Measurements from ENCODE around the gene SH2B3. TPM values are rescaled to one million over a fixed set of nuclear protein-coding genes. Genes with fewer than 3 reads are reported as not detected.

Gene SH2B3
- total RNA-seq, 5 donors from 2014 or later (not counting 1 experiment from before 2014, with no cell fraction given) = 24.6 to 38.8 (median 28.8) TPM

DNA sequence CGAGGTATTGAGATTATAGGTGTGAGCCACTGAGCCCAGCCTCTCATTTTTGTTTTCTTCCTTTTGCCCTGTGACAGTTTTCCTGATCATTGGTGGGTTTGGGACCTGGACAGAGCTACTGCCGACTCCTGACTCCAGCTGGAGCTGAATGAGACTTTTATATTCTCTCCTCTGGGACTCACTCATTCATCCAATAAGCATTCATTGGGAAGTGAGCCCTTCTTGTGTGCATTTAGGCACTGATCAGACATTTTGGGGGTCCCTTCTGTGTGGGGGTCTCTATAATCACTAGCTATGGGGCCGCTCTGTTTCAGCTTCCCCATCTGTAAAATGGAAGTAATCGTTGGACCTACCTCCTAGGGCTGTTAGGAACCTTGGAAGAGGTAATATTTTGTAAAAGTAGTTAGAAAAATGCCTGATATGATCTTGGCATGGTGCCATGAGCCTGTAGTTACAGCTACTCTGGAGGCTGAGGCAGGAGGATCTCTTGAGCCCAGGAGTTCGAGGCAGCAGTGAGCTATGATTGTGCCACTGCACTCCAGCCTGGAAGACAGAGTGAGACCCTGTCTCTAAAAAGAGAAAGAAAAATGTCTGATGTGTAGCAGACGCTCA, 7.2 kb downstream of the SH2B3 start:
- Histone ChIP-seq H3K36me3 (ENCODE audit: control insufficient read depth in 2 of 2, extremely low read depth in 1 of 2, insufficient read depth in 1 of 2, low read length in 1 of 2) (peaks cover 0 to 12% of the 10 kb centered on the region in 2 donors), H3K4me3 (ENCODE audit: control insufficient read depth in 1 of 2, extremely low read depth in 1 of 2, low read length in 1 of 2) (peak overlapping the region in 1 of 2 donors; percentile 18), H3K4me1 (ENCODE audit: control insufficient read depth in 1 of 2, extremely low read depth in 1 of 2, insufficient read depth in 2 of 2, low read length in 2 of 2) (peaks cover 45 to 79% of the 10 kb centered on the region in 2 experiments), H3K27me3 (replicated peaks in 1 of 2; ENCODE audit: control insufficient read depth in 2 of 2, extremely low read depth in 1 of 2, insufficient read depth in 2 of 2, low read length in 1 of 2) (no peaks in the 10 kb centered on the region), H3K9me3 (no peaks in the 10 kb centered on the region), H3K27ac (ENCODE audit: low read length) (peak overlapping the region; percentile 88)
- CTCF ChIA-PET = interaction anchor here (0.6 to 3.4 kb wide), 10 partner anchors 13 to 39 kb away, joined by 3 to 39 read pairs (median 4); no protein-coding TSS in a partner anchor
- ATAC-seq (replicated peaks in 1 of 4) (no peak), DNase-seq (no peak)
- peak overlapping the region; percentile 95 to 96 for H3K27ac Mint-ChIP-seq
- peaks cover 25% of the 10 kb centered on the region for H3K36me3 Mint-ChIP-seq
- peaks cover 69 to 85% (median 80%) of the 10 kb centered on the region in 3 donors for H3K4me1 Mint-ChIP-seq
- no peaks in the 10 kb centered on the region for H3K27me3 Mint-ChIP-seq
- WGBS (ENCODE audit: insufficient coverage) = 71% methylated on average over 3 of the region's 6 CpGs
- peak overlapping the region in 1 of 3 donors; percentile 85 for H3K4me3 Mint-ChIP-seq
- POLR2A ChIA-PET = interaction anchor here in 1 of 2 donors (1.2 to 1.4 kb wide), 2 partner anchors 17 to 22 kb away, joined by 3 to 6 read pairs; no protein-coding TSS in a partner anchor
- H3K9me3 Mint-ChIP-seq = no peaks in the 10 kb centered on the region

- WGBS (ENCODE audit: insufficient coverage) = 98% methylated on average over 7 of the region's 12 CpGs
- H3K4me1 Mint-ChIP-seq = peaks cover 63 to 79% (median 74%) of the 10 kb centered on the region in 3 donors
- H3K9me3 ChIP-seq = no peaks in the 10 kb centered on the region
- H3K27ac ChIP-seq (ENCODE audit: low read length) = no peak overlapping the region
- H3K27ac Mint-ChIP-seq = peak overlapping the region; percentile 95 to 96
- H3K36me3 ChIP-seq (ENCODE audit: control insufficient read depth in 2 of 2, extremely low read depth in 1 of 2, insufficient read depth in 1 of 2, low read length in 1 of 2) = peaks cover 0 to 10% of the 10 kb centered on the region in 2 donors
- DNase-seq (no peak), ATAC-seq (replicated peaks in 1 of 4) (no peak)
- no peaks in the 10 kb centered on the region for H3K9me3 Mint-ChIP-seq
- no peaks in the 10 kb centered on the region for H3K27me3 Mint-ChIP-seq
- H3K36me3 Mint-ChIP-seq = peaks cover 25% of the 10 kb centered on the region
- peak overlapping the region in 1 of 2 donors; percentile 18 for H3K4me3 ChIP-seq (ENCODE audit: control insufficient read depth in 1 of 2, extremely low read depth in 1 of 2, low read length in 1 of 2)
- ChIA-PET CTCF (interaction anchor here (0.6 to 3.4 kb wide), 4 partner anchors 38 to 41 kb away, joined by 3 to 39 read pairs (median 3); no protein-coding TSS in a partner anchor), POLR2A (interaction anchor here (0.5 to 1.4 kb wide), 3 partner anchors 16 to 1525 kb away, joined by 3 to 6 read pairs (median 3); no protein-coding TSS in a partner anchor)
- H3K4me1 ChIP-seq (ENCODE audit: control insufficient read depth in 1 of 2, extremely low read depth in 1 of 2, insufficient read depth in 2 of 2, low read length in 2 of 2) = peaks cover 39 to 72% of the 10 kb centered on the region in 2 experiments
- H3K4me3 Mint-ChIP-seq = peak overlapping the region in 1 of 3 donors; percentile 85
- no peaks in the 10 kb centered on the region for H3K27me3 ChIP-seq (replicated peaks in 1 of 2; ENCODE audit: control insufficient read depth in 2 of 2, extremely low read depth in 1 of 2, insufficient read depth in 2 of 2, low read length in 1 of 2)
Measured at GRCh38 chr12:111413442-111414086, 7.8 kb downstream of the SH2B3 start.

- Histone ChIP-seq H3K4me3 (ENCODE audit: control insufficient read depth in 1 of 2, extremely low read depth in 1 of 2, low read length in 1 of 2) (no peak overlapping the region), H3K36me3 (ENCODE audit: control insufficient read depth in 2 of 2, extremely low read depth in 1 of 2, insufficient read depth in 1 of 2, low read length in 1 of 2) (peaks cover 0 to 17% of the 10 kb centered on the region in 2 donors), H3K4me1 (ENCODE audit: control insufficient read depth in 1 of 2, extremely low read depth in 1 of 2, insufficient read depth in 2 of 2, low read length in 2 of 2) (peaks cover 32 to 65% of the 10 kb centered on the region in 2 experiments), H3K9me3 (no peaks in the 10 kb centered on the region), H3K27ac (ENCODE audit: low read length) (no peak overlapping the region), H3K27me3 (replicated peaks in 1 of 2; ENCODE audit: control insufficient read depth in 2 of 2, extremely low read depth in 1 of 2, insufficient read depth in 2 of 2, low read length in 1 of 2) (no peaks in the 10 kb centered on the region)
- 80% methylated on average over 4 of the region's 7 CpGs for WGBS (ENCODE audit: insufficient coverage)
- Mint-ChIP-seq H3K36me3 (peaks cover 28% of the 10 kb centered on the region), H3K4me1 (peaks cover 51 to 67% (median 62%) of the 10 kb centered on the region in 3 donors), H3K4me3 (peak overlapping the region in 1 of 3 donors; percentile 26), H3K27ac (peak overlapping the region; percentile 48 to 74), H3K27me3 (no peaks in the 10 kb centered on the region), H3K9me3 (no peaks in the 10 kb centered on the region)
- ChIA-PET CTCF (no interaction called here), POLR2A (no interaction called here)
- DNase-seq (no peak), ATAC-seq (replicated peaks in 1 of 4) (no peak)
Measured at GRCh38 chr12:111414711-111415252, 9.1 kb downstream of the SH2B3 start.

DNA sequence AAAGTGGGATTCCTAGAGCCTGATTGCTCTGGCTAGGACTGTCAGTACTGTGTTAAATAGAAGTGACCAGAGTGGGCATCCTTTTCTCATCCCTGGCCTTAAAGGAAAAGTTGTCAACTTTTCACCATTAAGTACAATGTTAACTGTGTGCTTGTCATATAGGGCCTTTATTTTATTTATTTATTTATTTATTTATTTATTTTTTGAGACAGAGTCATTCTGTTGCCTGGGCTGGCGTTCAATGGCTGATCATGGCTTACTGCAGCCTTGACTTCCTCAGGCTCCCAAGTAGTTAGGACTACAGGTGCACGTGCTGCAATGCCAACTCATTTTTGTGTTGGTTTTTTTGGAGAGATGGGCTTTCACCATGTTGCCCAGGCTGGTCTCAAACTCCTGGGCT, 11.6 kb downstream of the SH2B3 start:
- no peaks in the 10 kb centered on the region for H3K27me3 Mint-ChIP-seq
- ChIA-PET CTCF (no interaction called here), POLR2A (no interaction called here)
- Histone ChIP-seq H3K27me3 (replicated peaks in 1 of 2; ENCODE audit: control insufficient read depth in 2 of 2, extremely low read depth in 1 of 2, insufficient read depth in 2 of 2, low read length in 1 of 2) (no peaks in the 10 kb centered on the region), H3K27ac (ENCODE audit: low read length) (no peak overlapping the region), H3K4me1 (ENCODE audit: control insufficient read depth in 1 of 2, extremely low read depth in 1 of 2, insufficient read depth in 2 of 2, low read length in 2 of 2) (peaks cover 9 to 40% of the 10 kb centered on the region in 2 experiments), H3K4me3 (ENCODE audit: control insufficient read depth in 1 of 2, extremely low read depth in 1 of 2, low read length in 1 of 2) (no peak overlapping the region), H3K36me3 (ENCODE audit: control insufficient read depth in 2 of 2, extremely low read depth in 1 of 2, insufficient read depth in 1 of 2, low read length in 1 of 2) (peaks cover 9 to 34% of the 10 kb centered on the region in 2 donors), H3K9me3 (no peaks in the 10 kb centered on the region)
- no CpG with 5 or more reads among the region's 2 CpGs for WGBS (ENCODE audit: insufficient coverage)
- DNase-seq = no peak
- peaks cover 41% of the 10 kb centered on the region for H3K36me3 Mint-ChIP-seq
- peaks cover 27 to 54% (median 48%) of the 10 kb centered on the region in 3 donors for H3K4me1 Mint-ChIP-seq
- no peak overlapping the region for H3K4me3 Mint-ChIP-seq
- H3K9me3 Mint-ChIP-seq = no peaks in the 10 kb centered on the region
- no peak for ATAC-seq (replicated peaks in 1 of 4)
- H3K27ac Mint-ChIP-seq = peak overlapping the region; percentile 36 to 46

DNA sequence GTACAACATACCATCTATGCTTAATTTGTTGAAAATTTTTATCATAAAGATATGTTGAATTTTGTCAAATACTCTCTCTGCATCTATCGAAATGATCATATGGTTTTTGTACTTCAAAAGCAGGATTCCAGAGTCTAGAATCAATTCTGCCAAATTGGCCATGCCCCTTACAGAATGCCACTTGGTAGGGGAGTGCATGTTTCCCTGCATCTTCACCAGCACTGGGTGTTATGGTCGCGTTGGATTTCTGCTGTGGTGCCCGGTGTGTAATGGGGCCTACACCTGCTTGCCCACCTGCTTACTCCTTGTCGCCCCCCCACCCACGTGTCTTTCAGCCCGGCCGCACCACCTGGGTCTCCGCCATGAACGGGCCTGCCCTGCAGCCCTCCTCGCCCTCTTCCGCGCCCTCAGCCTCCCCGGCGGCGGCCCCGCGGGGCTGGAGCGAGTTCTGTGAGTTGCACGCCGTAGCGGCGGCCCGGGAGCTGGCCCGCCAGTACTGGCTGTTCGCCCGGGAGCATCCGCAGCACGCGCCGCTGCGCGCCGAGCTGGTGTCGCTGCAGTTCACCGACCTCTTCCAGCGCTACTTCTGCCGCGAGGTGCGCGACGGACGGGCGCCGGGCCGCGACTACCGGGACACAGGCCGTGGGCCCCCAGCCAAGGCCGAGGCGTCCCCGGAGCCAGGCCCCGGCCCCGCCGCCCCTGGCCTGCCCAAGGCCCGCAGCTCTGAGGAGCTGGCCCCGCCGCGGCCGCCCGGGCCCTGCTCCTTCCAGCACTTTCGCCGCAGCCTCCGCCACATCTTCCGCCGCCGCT, 12.3 kb downstream of the SH2B3 start:
- H3K27ac Mint-ChIP-seq = peak overlapping the region in 1 of 2 donors; percentile 23
- POLR2A ChIA-PET = no interaction called here
- CTCF ChIA-PET = no interaction called here

GRCh38 chr12:111418594-111418880, 12.8 kb downstream of the SH2B3 start:
- no peak for ATAC-seq (replicated peaks in 1 of 4)
- Mint-ChIP-seq H3K27me3 (no peaks in the 10 kb centered on the region), H3K4me1 (peaks cover 15 to 47% (median 40%) of the 10 kb centered on the region in 3 donors), H3K36me3 (peaks cover 40% of the 10 kb centered on the region), H3K4me3 (no peak overlapping the region), H3K9me3 (no peaks in the 10 kb centered on the region), H3K27ac (no peak overlapping the region)
- Histone ChIP-seq H3K36me3 (ENCODE audit: control insufficient read depth in 2 of 2, extremely low read depth in 1 of 2, insufficient read depth in 1 of 2, low read length in 1 of 2) (peaks cover 9 to 34% of the 10 kb centered on the region in 2 donors), H3K9me3 (no peaks in the 10 kb centered on the region), H3K4me1 (ENCODE audit: control insufficient read depth in 1 of 2, extremely low read depth in 1 of 2, insufficient read depth in 2 of 2, low read length in 2 of 2) (peaks cover 1 to 28% of the 10 kb centered on the region in 2 experiments), H3K27me3 (replicated peaks in 1 of 2; ENCODE audit: control insufficient read depth in 2 of 2, extremely low read depth in 1 of 2, insufficient read depth in 2 of 2, low read length in 1 of 2) (no peaks in the 10 kb centered on the region), H3K27ac (ENCODE audit: low read length) (no peak overlapping the region), H3K4me3 (ENCODE audit: control insufficient read depth in 1 of 2, extremely low read depth in 1 of 2, low read length in 1 of 2) (no peak overlapping the region)
- ChIA-PET CTCF (interaction anchor here in 1 of 2 donors (1.6 kb wide), 1 partner anchor 34 kb away, joined by 4 read pairs; no protein-coding TSS in a partner anchor), POLR2A (no interaction called here)
- DNase-seq = no peak
- WGBS (ENCODE audit: insufficient coverage) = 93% methylated on average over 26 of the region's 30 CpGs

More for the DNA sequence above, 12.3 kb downstream of the SH2B3 start:
- Histone ChIP-seq H3K4me3 (ENCODE audit: control insufficient read depth in 1 of 2, extremely low read depth in 1 of 2, low read length in 1 of 2) (no peak overlapping the region), H3K27me3 (replicated peaks in 1 of 2; ENCODE audit: control insufficient read depth in 2 of 2, extremely low read depth in 1 of 2, insufficient read depth in 2 of 2, low read length in 1 of 2) (no peaks in the 10 kb centered on the region), H3K36me3 (ENCODE audit: control insufficient read depth in 2 of 2, extremely low read depth in 1 of 2, insufficient read depth in 1 of 2, low read length in 1 of 2) (peaks cover 9 to 34% of the 10 kb centered on the region in 2 donors), H3K27ac (ENCODE audit: low read length) (no peak overlapping the region), H3K9me3 (no peaks in the 10 kb centered on the region), H3K4me1 (ENCODE audit: control insufficient read depth in 1 of 2, extremely low read depth in 1 of 2, insufficient read depth in 2 of 2, low read length in 2 of 2) (peaks cover 4 to 33% of the 10 kb centered on the region in 2 experiments)
- WGBS (ENCODE audit: insufficient coverage) = 98% methylated on average over 62 of the region's 67 CpGs
- DNase-seq (no peak), ATAC-seq (replicated peaks in 1 of 4) (no peak)
- Mint-ChIP-seq H3K27me3 (no peaks in the 10 kb centered on the region), H3K4me1 (peaks cover 20 to 51% (median 45%) of the 10 kb centered on the region in 3 donors), H3K9me3 (no peaks in the 10 kb centered on the region), H3K36me3 (peaks cover 44% of the 10 kb centered on the region), H3K4me3 (no peak overlapping the region)

Measured in T-cell (primary cell).